Gastroesophageal sphincter (tissue), 4 donors: ENCODE measurements around the gene CNTNAP4. TPM values are rescaled to one million over a fixed set of nuclear protein-coding genes. Genes with fewer than 3 reads are reported as not detected.

ENCODE experiments used
- ATAC-seq: fragments of 150-250 bp; one replicate; pipeline ENCODE4 v1.9.1; 2016; ENCODE audit warnings: mild to moderate bottlenecking, moderate library complexity
- H3K27ac ChIP-seq, 4 donors: fragments of 200-600 bp; sonication (generic) in 3 of 4; 1 replicate in 3 of 4; 2 replicates in 1 of 4; pipeline ENCODE4 v1.5.1; 2016 to 2019
- H3K27me3 ChIP-seq: fragments of 200-600 bp; sonication (generic); one replicate; pipeline ENCODE4 v1.5.1; 2019
- H3K36me3 ChIP-seq, 2 donors: fragments of 200-600 bp; sonication (generic); one replicate each; pipeline ENCODE4 v1.5.1; 2019; ENCODE audit warnings: control low read depth in 1 of 2
- H3K4me1 ChIP-seq, 3 donors: fragments of 200-600 bp; sonication (generic); 1 replicate in 2 of 3; 2 replicates in 1 of 3; pipeline ENCODE4 v1.5.1; 2016 to 2019; ENCODE audit warnings: control low read depth in 2 of 3
- H3K4me3 ChIP-seq, 2 donors: fragments of 200-600 bp; sonication (generic); one replicate each; pipeline ENCODE4 v1.5.1; 2019; ENCODE audit warnings: mild to moderate bottlenecking in 1 of 2, moderate library complexity in 1 of 2
- H3K9me3 ChIP-seq, 3 donors: fragments of 200-600 bp; sonication (generic); one replicate each; pipeline ENCODE4 v1.5.1; 2017 to 2019; ENCODE audit warnings: control low read depth in 2 of 3
- EP300 ChIP-seq: sonication (generic); formaldehyde crosslinking; IDR thresholded peaks from one replicate; pipeline ENCODE4 v1.6.1; 2017; ENCODE audit warnings: antibody characterized with exemption, mild to moderate bottlenecking
- POLR2A ChIP-seq, 2 donors: fragments of 450-650 bp; IDR thresholded peaks; one replicate each; pipeline ENCODE4 v1.6.1; 2017; ENCODE audit warnings: antibody characterized with exemption in 2 of 2, mild to moderate bottlenecking in 2 of 2, moderate library complexity in 1 of 2
- POLR2AphosphoS5 ChIP-seq: sonication (generic); formaldehyde crosslinking; IDR thresholded peaks from one replicate; pipeline ENCODE4 v1.6.1; 2017; ENCODE audit warnings: antibody characterized with exemption
- WGBS, 2 donors: methylation state at CpG; one replicate each; pipeline ENCODE4 v1.1.5; 2018; ENCODE audit warnings: low coverage in 1 of 2; 5-methylcytosine and 5-hydroxymethylcytosine counted together
- total RNA-seq, 4 donors: library from RNA; depleted of rRNA; stranded (reverse); fragments of >200 nt; gene quantifications; one replicate each; pipeline ENCODE4 v1.1.0, GENCODE V29; 2016
- TF ChIP-seq, protein P1 (sequence below), 4 experiments: fragments of 200-600 bp in 2 of 4; fragments of 450-650 bp in 2 of 4; sonication (generic) in 1 of 4; IDR thresholded peaks; one replicate each; pipeline ENCODE4 v1.5.1; 2017 to 2019; ENCODE audit warnings: antibody characterized with exemption in 4 of 4, mild to moderate bottlenecking in 2 of 4, moderate library complexity in 2 of 4

CNTNAP4 gene
- total RNA-seq, 4 donors from 2014 or later = 0.13 to 0.94 (median 0.46) TPM

DNA sequence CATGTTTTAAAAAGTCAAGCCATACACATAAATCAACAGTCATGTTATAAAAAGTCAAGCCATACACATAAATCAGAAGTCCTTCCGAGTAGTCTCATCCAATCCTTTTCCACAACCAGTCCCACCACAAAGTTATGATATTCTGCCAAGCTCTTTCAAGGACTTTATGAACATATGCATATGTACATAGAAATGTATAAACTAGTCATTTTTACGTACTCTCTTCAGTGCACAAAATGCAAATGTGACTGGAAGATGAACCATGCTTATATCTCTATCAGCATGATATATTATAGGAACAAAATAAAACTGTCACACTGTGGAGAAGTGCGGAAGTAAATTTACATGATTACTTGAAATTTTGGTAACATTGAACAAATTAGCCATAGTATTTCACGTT, 200.9 kb downstream of the CNTNAP4 start:
- TF ChIP-seq POLR2A (IDR thresholded peaks at IDR 0.05) = no peak
- ATAC-seq = no peak
- H3K36me3 ChIP-seq = no peaks in the 10 kb centered on the region
- WGBS, 2 donors = 51 to 57% methylated on average over 4 of the region's 4 CpGs
- no peaks in the 10 kb centered on the region for H3K4me1 ChIP-seq
- no peak overlapping the region for H3K4me3 ChIP-seq
- H3K27me3 ChIP-seq = no peaks in the 10 kb centered on the region
- H3K27ac ChIP-seq = no peak overlapping the region
- H3K9me3 ChIP-seq = no peaks in the 10 kb centered on the region

DNA sequence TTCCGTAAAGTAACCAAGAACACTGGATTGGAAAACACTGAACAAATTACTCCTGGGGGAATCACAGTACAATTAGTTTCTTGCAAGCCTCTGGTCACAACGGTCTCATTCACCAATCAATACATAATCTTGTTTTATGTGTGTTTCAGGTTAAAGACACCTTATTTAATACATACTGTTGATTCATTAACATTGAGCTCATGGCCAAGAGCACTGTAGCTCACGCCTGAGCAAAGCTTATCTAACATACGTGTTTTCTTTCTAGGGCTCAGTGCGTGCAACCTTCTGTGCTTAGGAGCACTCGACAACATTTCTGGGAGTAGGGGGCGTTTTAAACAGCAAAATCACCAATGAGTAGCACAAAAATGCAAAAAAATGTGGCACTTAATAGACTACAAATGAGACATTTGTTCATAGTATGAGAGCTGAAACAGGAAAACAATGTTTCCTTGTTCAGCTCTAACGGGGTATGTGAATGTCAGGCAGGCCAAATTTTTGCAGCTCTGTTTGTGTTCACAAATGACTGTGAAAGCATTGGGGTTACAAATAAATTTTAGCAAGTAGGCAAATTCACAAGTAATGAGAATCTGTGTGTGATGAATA, 206.2 kb downstream of the CNTNAP4 start:
- no peak overlapping the region for H3K4me3 ChIP-seq
- no peaks in the 10 kb centered on the region for H3K36me3 ChIP-seq
- no peaks in the 10 kb centered on the region for H3K4me1 ChIP-seq
- no peak overlapping the region for H3K27ac ChIP-seq
- H3K27me3 ChIP-seq = no peaks in the 10 kb centered on the region
- no peak for ATAC-seq
- WGBS, 2 donors = 61 to 77% methylated on average over 6 to 8 of the region's 8 CpGs
- no peaks in the 10 kb centered on the region for H3K9me3 ChIP-seq
- TF ChIP-seq POLR2A (IDR thresholded peaks at IDR 0.05) = no peak
- TF ChIP-seq EP300 = no peak
- TF ChIP-seq, protein P1, sequence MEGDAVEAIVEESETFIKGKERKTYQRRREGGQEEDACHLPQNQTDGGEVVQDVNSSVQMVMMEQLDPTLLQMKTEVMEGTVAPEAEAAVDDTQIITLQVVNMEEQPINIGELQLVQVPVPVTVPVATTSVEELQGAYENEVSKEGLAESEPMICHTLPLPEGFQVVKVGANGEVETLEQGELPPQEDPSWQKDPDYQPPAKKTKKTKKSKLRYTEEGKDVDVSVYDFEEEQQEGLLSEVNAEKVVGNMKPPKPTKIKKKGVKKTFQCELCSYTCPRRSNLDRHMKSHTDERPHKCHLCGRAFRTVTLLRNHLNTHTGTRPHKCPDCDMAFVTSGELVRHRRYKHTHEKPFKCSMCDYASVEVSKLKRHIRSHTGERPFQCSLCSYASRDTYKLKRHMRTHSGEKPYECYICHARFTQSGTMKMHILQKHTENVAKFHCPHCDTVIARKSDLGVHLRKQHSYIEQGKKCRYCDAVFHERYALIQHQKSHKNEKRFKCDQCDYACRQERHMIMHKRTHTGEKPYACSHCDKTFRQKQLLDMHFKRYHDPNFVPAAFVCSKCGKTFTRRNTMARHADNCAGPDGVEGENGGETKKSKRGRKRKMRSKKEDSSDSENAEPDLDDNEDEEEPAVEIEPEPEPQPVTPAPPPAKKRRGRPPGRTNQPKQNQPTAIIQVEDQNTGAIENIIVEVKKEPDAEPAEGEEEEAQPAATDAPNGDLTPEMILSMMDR (IDR thresholded peaks at IDR 0.05) = no peak
- no peak for TF ChIP-seq POLR2AphosphoS5

DNA sequence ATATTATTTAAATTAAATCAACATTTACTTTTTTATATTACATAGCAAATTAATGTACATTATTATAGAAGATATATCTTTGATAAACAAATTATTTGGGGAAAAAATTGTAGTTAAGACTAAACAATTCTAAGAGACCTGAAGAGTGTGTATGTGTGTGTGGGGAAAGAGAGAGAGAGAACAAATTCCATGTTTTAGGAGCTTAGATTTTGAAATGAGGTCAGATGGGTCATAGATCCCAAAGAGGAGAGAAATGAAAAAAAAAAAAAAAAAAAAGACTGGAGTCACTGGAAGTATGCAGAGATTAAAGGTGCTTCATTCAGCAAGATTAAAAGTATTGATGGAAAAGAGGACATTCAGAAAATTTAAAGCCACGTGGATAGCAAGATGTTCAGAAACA, 206.8 kb downstream of the CNTNAP4 start:
- 47 to 50% methylated on average over 1 of the region's 1 CpG for WGBS, 2 donors
- Histone ChIP-seq H3K9me3 (no peaks in the 10 kb centered on the region), H3K27me3 (no peaks in the 10 kb centered on the region), H3K4me1 (no peaks in the 10 kb centered on the region), H3K36me3 (no peaks in the 10 kb centered on the region), H3K4me3 (no peak overlapping the region), H3K27ac (no peak overlapping the region)
- ATAC-seq = no peak
- TF ChIP-seq, protein P1 (IDR thresholded peaks at IDR 0.05) = no peak
- TF ChIP-seq EP300 (no peak), POLR2AphosphoS5 (no peak), POLR2A (IDR thresholded peaks at IDR 0.05) (no peak)

DNA sequence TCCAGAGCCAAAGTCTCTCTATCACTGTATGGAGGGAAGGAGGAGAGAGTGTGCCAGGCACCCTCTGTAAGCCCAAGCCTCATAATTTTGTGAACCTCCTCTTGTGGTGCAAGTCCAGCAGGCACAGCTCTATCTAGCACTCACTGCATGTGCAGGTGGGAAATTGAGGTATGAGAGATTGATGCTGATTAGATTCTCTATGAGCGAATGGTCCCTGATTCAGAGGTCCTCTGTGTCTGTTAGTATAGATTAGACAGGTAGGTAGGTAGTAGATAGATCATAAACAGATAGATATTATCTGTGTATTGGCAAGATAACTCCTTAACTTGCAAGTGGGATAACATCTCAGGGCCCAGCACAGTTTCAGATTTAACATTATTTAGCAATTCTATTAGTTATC, 209.5 kb downstream of the CNTNAP4 start:
- no peak for ATAC-seq
- WGBS, 2 donors = 89 to 100% methylated on average over 1 of the region's 1 CpG
- no peaks in the 10 kb centered on the region for H3K27me3 ChIP-seq
- no peaks in the 10 kb centered on the region for H3K9me3 ChIP-seq
- H3K36me3 ChIP-seq = no peaks in the 10 kb centered on the region
- H3K4me1 ChIP-seq = no peaks in the 10 kb centered on the region
- no peak overlapping the region for H3K4me3 ChIP-seq
- no peak for TF ChIP-seq POLR2A (IDR thresholded peaks at IDR 0.05)
- no peak for TF ChIP-seq POLR2AphosphoS5
- no peak for TF ChIP-seq EP300
- TF ChIP-seq, protein P1 (IDR thresholded peaks at IDR 0.05) = no peak
- H3K27ac ChIP-seq = no peak overlapping the region

DNA sequence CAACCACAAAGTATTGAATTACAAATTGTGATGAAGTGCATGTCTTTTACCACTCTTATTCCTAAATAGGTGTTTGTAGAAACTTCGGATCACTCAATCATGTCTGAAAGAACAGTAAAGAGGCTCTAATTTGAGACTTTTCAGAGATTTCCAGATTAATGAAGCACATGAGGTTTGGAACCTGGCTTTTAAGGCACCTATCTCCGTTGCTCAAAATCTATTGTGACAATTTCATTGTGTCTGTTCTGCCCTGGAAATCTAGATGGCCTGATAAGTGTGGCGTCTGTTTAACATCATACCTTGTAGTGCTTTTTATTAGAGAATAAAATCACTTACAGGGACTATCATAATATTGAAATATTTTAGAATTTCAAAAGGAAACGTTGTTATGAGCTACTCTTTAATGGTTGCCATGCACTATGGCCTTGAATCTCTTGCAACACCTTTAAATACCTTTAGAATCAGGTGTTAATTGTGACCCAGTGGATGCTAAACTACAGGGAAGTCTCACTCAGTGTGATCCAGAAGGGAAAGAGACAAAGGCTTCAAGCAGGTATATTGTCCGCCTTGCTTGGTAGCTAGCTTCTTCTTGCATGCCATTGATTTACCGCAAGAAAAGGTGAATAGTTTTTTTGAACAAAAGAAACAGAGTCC, 210.3 kb downstream of the CNTNAP4 start:
- Histone ChIP-seq H3K27me3 (no peaks in the 10 kb centered on the region), H3K27ac (no peak overlapping the region), H3K36me3 (no peaks in the 10 kb centered on the region), H3K9me3 (no peaks in the 10 kb centered on the region), H3K4me3 (no peak overlapping the region), H3K4me1 (no peaks in the 10 kb centered on the region)
- TF ChIP-seq POLR2AphosphoS5 (no peak), EP300 (no peak), POLR2A (IDR thresholded peaks at IDR 0.05) (no peak)
- TF ChIP-seq, protein P1 (IDR thresholded peaks at IDR 0.05) = no peak
- WGBS, 2 donors = 63 to 81% methylated on average over 6 of the region's 6 CpGs
- ATAC-seq = no peak
